ENCODE data around the gene C1QL1.

DNA sequence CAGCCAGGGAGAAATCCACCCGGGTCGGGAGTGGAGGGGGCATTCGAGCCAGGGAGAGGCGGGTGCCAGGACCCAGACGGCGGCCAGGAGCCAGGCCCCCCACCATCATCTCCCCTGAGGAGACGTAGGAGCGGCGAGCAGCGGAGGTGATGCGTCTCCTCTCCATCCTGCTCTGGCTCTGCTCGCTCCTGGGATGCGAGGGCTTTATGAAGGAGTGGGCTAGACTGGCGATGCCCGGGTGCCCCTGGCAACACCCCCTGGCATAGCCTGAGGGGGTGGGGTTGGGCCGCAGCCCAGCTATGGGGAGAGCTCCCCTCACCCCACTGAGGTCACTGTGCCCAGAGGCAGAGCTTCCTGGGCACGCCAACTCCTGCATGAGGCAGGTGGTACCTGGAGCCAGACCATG, 52.8 kb downstream of the C1QL1 start, which contains the start of gene GFAP:
- TF ChIP-seq TAF1 (IDR thresholded peaks at IDR 0.05; ENCODE audit: borderline replicate concordance, insufficient read depth, low read length) (no peak), POLR2AphosphoS5 (IDR thresholded peaks at IDR 0.05; ENCODE audit: low read depth, low read length) (no peak), SIN3A (IDR thresholded peaks at IDR 0.05; ENCODE audit: borderline replicate concordance, insufficient read depth, low read length) (no peak), REST (IDR thresholded peaks at IDR 0.05; ENCODE audit: insufficient read depth in 1 of 2, low read depth in 2 of 2, low read length in 2 of 2) (no peak), FOXP2 (optimal IDR thresholded peaks at IDR 0.05; ENCODE audit: borderline replicate concordance, extremely low read depth, extremely low read length, insufficient read depth) (no peak)

Measured in PFSK-1 (cell line).